Liver (tissue), 2 donors: Measurements from ENCODE around the gene SOX5.

Experiments used
- FOXA1 ChIP-seq: IDR thresholded peaks from 2 replicates; pipeline ENCODE4 v1.6.1; 2016; ENCODE audit warnings: antibody characterized with exemption
- YY1 ChIP-seq: IDR thresholded peaks from 2 replicates; pipeline ENCODE4 v1.6.1; 2016; ENCODE audit warnings: antibody characterized with exemption, mild to moderate bottlenecking
- TF ChIP-seq, protein P1 (sequence below): fragments of 150-350 bp; IDR thresholded peaks from 2 replicates; pipeline ENCODE4 v1.5.1; 2017; ENCODE audit warnings: improper control_type of control experiment, low read depth, low read length; ENCODE audit not compliant: missing input control
- donor health status: healthy.

DNA sequence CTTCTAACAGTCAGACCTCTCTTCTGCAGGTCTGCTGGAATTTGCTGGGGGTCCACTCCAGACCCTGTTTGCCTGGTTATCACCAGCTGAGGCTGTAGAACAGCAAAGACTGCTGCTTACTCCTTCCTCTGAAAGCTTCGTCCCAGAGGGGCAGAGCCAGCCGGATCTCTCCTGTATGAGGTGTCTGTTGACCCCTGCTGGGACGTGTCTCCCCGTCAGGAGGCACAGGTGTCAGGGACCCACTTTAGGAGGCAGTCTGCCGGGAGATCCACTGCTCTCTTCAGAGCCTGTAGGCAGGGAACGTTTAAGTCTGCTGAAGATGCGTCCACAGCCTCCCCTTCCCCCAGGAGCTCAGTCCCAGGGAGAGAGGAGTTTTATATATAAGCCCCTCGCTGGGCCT is 125.1 kb downstream of the SOX5 start:
- TF ChIP-seq, protein P1, sequence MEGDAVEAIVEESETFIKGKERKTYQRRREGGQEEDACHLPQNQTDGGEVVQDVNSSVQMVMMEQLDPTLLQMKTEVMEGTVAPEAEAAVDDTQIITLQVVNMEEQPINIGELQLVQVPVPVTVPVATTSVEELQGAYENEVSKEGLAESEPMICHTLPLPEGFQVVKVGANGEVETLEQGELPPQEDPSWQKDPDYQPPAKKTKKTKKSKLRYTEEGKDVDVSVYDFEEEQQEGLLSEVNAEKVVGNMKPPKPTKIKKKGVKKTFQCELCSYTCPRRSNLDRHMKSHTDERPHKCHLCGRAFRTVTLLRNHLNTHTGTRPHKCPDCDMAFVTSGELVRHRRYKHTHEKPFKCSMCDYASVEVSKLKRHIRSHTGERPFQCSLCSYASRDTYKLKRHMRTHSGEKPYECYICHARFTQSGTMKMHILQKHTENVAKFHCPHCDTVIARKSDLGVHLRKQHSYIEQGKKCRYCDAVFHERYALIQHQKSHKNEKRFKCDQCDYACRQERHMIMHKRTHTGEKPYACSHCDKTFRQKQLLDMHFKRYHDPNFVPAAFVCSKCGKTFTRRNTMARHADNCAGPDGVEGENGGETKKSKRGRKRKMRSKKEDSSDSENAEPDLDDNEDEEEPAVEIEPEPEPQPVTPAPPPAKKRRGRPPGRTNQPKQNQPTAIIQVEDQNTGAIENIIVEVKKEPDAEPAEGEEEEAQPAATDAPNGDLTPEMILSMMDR = no peak
- TF ChIP-seq FOXA1 = no peak
- TF ChIP-seq YY1 = no peak
